GM12875 (cell line): Measurements from ENCODE around the gene PRG2.

Experiments
- H3K4me3 ChIP-seq: one replicate; pipeline ENCODE4 v1.5.1; 2011; ENCODE audit warnings: low read depth, low read length, control low read depth
- TF ChIP-seq, protein P1 (sequence below): IDR thresholded peaks from 2 replicates; pipeline ENCODE4 v1.5.1; 2011; ENCODE audit warnings: low read depth, mild to moderate bottlenecking, control low read depth, inconsistent platforms, low read length, moderate library complexity, borderline replicate concordance; ENCODE audit not compliant: insufficient read depth

The PRG2 gene

DNA sequence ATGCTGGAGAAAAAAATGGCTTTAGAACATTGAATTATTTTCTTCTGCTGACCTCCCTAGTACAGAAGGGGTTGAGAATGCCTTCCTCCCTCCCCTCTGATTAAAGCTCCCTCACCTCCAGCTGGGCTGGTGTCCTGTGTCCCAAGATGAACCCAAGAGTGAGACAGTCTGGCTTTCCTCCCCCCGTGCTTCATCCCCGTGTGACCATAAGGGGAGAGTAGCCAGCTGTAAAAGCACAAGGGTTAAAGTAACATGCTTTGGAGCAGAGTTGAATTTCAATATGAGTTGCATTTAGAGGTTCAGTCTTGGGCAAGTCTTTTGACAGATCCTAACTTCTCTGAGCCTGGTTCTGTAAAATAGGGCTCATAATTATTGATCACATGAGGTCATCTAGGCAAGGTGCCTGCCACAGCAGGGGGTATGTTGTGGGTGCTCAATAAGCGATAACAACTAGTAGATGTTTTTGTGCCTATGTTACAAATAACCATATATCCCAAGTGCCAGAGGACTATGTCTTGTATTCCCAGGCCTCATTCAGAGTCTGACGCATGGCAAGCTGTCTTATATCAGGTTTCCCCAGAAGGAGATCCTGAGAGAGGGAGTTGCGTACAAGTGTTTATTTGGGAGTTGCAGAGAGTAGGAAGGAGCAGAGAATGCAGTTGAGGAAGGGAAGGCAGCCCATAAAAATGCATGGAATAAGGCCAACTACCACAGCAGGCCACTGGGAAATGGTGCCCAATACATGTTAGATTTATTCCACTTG, 4.1 kb downstream of the PRG2 start:
- no peak overlapping the region for H3K4me3 ChIP-seq
- TF ChIP-seq, protein P1, sequence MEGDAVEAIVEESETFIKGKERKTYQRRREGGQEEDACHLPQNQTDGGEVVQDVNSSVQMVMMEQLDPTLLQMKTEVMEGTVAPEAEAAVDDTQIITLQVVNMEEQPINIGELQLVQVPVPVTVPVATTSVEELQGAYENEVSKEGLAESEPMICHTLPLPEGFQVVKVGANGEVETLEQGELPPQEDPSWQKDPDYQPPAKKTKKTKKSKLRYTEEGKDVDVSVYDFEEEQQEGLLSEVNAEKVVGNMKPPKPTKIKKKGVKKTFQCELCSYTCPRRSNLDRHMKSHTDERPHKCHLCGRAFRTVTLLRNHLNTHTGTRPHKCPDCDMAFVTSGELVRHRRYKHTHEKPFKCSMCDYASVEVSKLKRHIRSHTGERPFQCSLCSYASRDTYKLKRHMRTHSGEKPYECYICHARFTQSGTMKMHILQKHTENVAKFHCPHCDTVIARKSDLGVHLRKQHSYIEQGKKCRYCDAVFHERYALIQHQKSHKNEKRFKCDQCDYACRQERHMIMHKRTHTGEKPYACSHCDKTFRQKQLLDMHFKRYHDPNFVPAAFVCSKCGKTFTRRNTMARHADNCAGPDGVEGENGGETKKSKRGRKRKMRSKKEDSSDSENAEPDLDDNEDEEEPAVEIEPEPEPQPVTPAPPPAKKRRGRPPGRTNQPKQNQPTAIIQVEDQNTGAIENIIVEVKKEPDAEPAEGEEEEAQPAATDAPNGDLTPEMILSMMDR = no peak

DNA sequence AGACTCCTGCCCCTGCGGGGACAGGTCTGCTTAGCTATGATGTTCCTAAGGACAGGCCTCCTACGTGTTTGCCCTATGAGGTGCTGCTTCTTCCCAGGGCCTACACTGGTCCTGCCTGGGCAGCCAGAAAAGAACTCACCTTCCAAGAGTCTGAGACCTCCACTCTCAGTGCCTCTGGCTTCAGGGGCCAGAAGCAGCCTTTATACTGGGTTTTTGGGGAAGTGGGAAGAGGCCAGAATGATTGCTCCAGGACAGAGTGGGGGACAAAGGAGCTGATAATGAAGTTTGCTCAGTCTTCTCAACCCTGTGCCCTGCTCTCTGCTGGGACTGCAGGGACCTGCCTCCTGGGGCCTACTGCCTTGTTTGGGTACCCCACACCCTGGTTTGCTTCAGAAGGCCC, 9.5 kb downstream of the PRG2 start, which contains the start of gene PRG3:
TSS of gene PRG3 (minus strand) at position 176 of the 400 bp plus-strand sequence. CDS start 442 bp downstream, outside the sequence.
- no peak within 1 kb of the TSS for H3K4me3 ChIP-seq
- TF ChIP-seq, protein P1 = no peak

DNA sequence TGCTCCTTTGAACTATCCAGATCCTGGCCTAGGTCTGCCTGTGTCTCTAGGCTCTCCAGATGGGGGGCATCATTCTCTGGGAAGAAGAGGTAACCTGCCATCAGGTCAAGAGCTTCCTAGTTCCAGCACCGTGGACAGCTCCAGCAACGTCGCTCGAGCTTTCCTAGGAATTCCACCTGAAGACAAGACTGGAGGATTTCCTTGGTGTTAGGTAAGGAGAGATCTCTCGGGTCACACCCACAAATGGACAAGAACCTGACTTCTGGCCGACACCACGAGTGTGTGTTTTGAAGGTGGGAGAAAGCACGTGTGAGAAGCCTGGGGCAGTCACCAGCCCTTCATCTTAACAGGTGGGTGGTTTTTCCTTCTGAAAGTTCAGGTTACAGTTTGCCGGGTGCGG, 10.7 kb downstream of the PRG2 start:
- TF ChIP-seq, protein P1 = no peak
- no peak overlapping the region for H3K4me3 ChIP-seq

DNA sequence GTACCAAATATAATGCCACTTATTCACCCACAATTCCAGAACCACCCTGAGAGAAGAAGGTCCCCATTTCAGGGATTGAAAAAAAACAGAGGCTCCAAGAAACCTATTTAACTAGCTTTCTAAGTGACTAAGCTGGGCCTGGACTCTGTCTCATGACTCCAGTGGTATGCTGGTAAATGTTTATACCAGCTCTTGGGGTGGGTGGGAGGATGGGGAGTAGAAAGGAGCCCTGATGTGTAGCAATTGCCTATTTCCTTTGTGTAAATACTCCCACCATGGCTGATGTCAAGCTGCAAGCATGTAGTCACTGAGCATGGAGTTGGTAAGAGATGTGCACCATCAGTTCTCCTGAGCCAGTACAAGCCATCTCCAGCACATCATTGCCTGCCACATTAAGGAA, 12.3 kb downstream of the PRG2 start:
- no peak overlapping the region for H3K4me3 ChIP-seq
- TF ChIP-seq, protein P1 = no peak

DNA sequence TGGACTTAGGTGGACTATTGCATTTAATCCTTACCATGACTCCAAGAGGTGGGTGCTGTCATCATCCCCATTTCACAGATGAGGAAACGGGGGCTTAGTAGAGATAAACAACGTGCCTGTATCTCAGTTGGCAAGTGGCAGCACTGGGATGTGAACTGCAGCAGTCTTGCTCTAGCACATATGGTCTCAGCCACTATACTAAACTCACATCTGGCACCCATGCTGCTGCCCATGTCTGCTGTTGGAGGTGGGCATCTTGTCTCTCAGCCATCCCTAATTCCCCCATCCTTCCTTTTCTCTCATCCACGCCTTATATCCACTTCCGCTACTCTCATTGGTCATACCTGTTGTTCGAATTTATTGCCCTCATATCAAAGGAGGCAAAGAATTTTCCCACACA, 13.3 kb downstream of the PRG2 start:
- TF ChIP-seq, protein P1 = no peak
- no peak overlapping the region for H3K4me3 ChIP-seq

DNA sequence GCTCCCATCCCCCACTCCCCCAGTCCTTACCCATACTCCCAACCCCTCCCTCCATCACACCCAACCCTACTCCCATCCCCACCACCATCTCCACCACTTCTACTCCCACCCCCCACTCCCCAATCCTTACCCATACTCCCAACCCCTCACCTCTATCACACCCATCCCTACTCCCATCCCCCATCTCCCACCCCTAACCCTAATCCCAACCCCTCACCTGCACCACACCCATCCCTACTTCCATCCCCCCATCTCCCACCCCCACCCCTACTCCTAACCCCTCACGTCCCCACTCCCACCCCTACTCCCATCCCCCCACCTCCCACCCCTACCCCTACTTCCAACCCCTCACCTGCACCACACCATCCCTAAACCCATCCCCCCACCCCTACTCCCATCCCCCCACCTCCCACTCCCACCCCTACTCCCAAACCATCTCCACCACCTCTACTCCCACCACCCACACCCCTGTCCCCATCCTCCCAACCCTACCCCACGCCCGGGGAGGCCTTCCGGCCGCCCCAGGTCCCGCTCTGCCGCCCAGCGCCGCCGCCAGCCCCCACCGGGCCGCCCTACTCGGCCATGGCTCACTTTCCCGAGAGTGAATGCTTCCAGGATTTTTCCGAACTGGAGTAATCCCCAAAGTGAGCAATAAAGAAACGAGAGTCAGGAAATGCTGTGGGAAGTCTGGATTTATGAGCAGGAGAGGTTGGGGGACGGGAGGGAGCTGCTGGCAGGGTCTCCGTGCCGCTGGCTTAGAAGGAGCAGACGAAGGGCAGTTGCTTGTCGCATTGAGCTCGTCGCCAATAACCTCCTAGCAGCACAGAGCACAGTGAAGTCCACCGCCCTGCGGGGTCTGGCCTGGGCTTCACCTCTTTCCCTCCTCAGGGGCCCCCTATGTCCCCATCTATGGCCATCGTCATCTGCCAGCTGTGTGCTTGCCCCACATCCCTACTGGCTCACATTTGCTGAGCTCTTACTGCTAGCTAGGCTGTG, 14.1 kb downstream of the PRG2 start:
- TF ChIP-seq, protein P1 = no peak

DNA sequence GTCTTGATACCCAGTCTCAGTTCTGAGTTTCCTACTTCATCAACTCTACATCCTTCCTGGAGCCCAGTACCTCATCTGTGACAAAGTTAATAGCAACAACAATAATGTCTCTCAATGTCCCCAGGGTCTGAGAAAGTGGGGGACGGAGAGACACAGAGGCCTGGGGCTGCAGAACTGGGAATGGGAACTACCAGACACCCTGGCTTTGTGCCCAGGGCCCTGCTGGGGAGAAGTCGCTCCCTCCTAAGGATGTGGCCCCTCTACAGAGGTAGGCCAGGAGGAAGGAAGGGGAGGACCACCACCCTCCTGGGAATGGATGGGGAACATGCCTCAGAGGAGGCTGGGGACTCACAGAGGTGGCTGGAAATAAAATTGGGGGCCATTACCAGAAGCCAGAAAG, 15.0 kb downstream of the PRG2 start:
- H3K4me3 ChIP-seq = no peak overlapping the region
- TF ChIP-seq, protein P1 = no peak

More for the DNA sequence above, 14.1 kb downstream of the PRG2 start:
- no peak overlapping the region for H3K4me3 ChIP-seq
